GM06990 (cell line): Measurements from ENCODE around the gene UBE2H.

Experiments
- DNase-seq: peaks from one replicate; pipeline ENCODE4 v3.0.0-alpha.2; 2011; ENCODE audit not compliant: insufficient read length; ENCODE audit errors: extremely low read depth
- H3K27me3 ChIP-seq: replicated peaks from 2 replicates; pipeline ENCODE4 v1.6.0; 2011; ENCODE audit warnings: low read length; ENCODE audit not compliant: control insufficient read depth, insufficient read depth
- H3K36me3 ChIP-seq: 2 replicates; pipeline ENCODE4 v1.5.1; 2011; ENCODE audit warnings: low read length; ENCODE audit not compliant: control insufficient read depth, insufficient read depth
- H3K4me3 ChIP-seq: replicated peaks from 2 replicates; pipeline ENCODE4 v1.5.1; 2011; ENCODE audit warnings: low read depth, mild to moderate bottlenecking, control low read depth, low read length
- TF ChIP-seq, protein P1 (sequence below): IDR thresholded peaks from 2 replicates; pipeline ENCODE4 v1.5.1; 2011; ENCODE audit warnings: low read length, control low read depth, mild to moderate bottlenecking, inconsistent platforms; ENCODE audit not compliant: insufficient read depth, poor library complexity, severe bottlenecking

Gene UBE2H

DNA sequence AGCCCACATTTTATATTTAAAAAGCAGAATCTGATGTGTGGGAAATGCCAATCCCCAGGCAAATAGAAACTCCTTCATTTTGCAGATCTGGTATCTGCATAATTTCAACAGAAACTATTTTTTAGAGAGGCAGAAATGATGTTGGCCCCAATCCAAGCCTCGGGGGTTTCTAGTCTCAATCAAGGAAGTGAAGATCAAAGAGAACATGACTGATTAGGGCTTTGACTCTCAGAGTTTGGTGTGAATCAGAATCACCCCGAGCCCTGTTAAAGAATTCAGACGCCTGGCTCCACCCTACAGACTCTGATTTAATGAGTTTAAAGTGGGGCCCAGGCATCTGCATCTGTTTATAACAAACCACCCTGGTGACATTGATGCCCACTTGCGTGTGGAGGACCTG, 36.7 kb upstream of the UBE2H start:
- no peak overlapping the region for H3K4me3 ChIP-seq
- DNase-seq = peak; percentile 60
- no peaks in the 10 kb centered on the region for H3K27me3 ChIP-seq
- H3K36me3 ChIP-seq = no peaks in the 10 kb centered on the region
- TF ChIP-seq, protein P1, sequence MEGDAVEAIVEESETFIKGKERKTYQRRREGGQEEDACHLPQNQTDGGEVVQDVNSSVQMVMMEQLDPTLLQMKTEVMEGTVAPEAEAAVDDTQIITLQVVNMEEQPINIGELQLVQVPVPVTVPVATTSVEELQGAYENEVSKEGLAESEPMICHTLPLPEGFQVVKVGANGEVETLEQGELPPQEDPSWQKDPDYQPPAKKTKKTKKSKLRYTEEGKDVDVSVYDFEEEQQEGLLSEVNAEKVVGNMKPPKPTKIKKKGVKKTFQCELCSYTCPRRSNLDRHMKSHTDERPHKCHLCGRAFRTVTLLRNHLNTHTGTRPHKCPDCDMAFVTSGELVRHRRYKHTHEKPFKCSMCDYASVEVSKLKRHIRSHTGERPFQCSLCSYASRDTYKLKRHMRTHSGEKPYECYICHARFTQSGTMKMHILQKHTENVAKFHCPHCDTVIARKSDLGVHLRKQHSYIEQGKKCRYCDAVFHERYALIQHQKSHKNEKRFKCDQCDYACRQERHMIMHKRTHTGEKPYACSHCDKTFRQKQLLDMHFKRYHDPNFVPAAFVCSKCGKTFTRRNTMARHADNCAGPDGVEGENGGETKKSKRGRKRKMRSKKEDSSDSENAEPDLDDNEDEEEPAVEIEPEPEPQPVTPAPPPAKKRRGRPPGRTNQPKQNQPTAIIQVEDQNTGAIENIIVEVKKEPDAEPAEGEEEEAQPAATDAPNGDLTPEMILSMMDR = no peak

GRCh38 chr7:129986600-129986999, 33.8 kb upstream of the UBE2H start:
- H3K27me3 ChIP-seq = no peaks in the 10 kb centered on the region

GRCh38 chr7:129980667-129981066, 27.9 kb upstream of the UBE2H start:
- DNase-seq = no peak
- H3K4me3 ChIP-seq = no peak overlapping the region
- H3K36me3 ChIP-seq = no peaks in the 10 kb centered on the region
- TF ChIP-seq, protein P1 = no peak
- H3K27me3 ChIP-seq = no peaks in the 10 kb centered on the region

More at GRCh38 chr7:129986600-129986999, 33.8 kb upstream of the UBE2H start:
- Histone ChIP-seq H3K36me3 (no peaks in the 10 kb centered on the region), H3K4me3 (no peak overlapping the region)
- TF ChIP-seq, protein P1 = no peak
- no peak for DNase-seq

DNA sequence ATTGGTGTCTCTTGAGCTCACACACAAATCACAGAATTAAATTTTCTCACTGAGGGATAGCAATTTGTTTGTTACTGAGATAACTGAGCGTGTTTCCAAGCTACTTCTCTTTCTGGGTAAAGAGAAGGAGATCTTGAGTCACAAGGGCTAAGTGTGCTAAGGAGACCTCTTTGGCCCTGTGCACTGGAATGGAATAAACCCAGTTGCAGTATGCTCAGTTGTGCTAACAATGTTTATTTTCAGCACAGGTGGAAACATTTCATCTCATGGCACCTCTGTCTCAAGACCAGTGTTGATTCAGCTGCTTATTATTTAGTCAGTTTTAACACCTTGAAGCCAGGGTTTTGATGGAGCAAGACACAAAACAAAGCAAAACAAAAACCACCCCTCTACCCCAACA, 22.5 kb upstream of the UBE2H start:
- Histone ChIP-seq H3K36me3 (no peaks in the 10 kb centered on the region), H3K27me3 (no peaks in the 10 kb centered on the region), H3K4me3 (no peak overlapping the region)
- no peak for DNase-seq
- TF ChIP-seq, protein P1 = no peak

DNA sequence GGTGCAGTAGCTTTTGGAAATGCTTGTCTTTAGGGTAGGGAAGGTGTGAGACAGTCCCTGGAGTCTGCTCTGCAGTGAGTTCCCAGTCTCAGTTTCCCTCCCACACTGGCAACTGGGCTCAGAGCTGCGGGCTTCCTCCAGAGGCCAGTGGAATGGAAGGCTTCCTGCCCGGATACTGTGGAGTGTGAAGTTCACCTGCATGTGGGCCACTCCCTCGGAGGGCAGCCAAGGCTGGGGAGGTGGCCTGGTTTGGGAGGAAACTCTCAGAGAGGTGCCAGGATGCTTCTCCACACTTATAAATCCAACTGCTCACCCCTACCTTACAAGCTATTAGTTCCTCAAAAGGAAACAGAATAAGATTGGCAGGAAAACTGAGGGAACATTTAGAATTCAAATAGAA, 18.1 kb upstream of the UBE2H start:
- TF ChIP-seq, protein P1 = no peak
- DNase-seq = no peak
- no peak overlapping the region for H3K4me3 ChIP-seq
- no peaks in the 10 kb centered on the region for H3K36me3 ChIP-seq
- no peaks in the 10 kb centered on the region for H3K27me3 ChIP-seq

DNA sequence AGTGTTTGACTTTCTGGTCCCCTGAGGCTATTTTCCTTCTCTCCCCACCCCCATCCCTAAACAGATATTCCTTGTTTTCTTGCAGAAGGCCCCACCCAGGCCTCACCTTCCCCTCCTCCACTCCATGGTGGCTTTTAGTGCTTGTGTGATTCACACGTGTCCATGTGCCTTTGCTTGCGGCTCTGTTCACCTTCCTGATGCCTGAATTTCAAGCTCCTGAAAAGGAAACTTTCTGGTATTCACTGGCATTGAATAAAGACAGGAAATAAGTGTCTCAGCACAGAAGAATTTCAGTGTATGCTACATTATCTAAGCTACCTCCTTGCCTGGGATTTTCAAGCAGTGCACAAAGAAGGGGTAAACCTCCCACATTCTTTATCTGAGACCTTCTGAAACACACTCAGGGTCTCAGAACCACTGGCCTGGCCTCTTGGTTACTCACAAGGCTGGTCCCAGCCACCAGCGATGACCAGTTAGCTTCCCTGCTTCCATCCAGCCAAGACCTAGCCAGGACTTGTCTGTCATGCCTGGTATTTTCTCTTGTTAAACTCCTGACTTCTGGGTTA, 17.2 kb upstream of the UBE2H start:
- no peak for DNase-seq
- Histone ChIP-seq H3K4me3 (no peak overlapping the region), H3K36me3 (no peaks in the 10 kb centered on the region), H3K27me3 (no peaks in the 10 kb centered on the region)
- TF ChIP-seq, protein P1 = no peak
